ENCODE measurements around the gene BANP.
"Not testable (repeated sequence)": the region's sequence is repeated elsewhere in the genome, so short reads cannot be mapped to it uniquely, and the experiment has no call there.

- not testable (repeated sequence) for TF ChIP-seq POLR2A, CTCF (IDR thresholded peaks at IDR 0.05)
Measured at GRCh38 chr16:88037876-88038525, 86.8 kb downstream of the BANP start.
